H1 (cell line): ENCODE results near the gene FAM241A. TPM values are rescaled to one million over a fixed set of nuclear protein-coding genes. Genes with fewer than 3 reads are reported as not detected.

ENCODE experiments used
- CTCF ChIA-PET: fragments of 300-600 bp; sonication (Branson Sonifier 250); formaldehyde crosslinking; loops from one replicate; lab custom pipeline; 2021; ENCODE audit not compliant: partially characterized antibody; lab: Charles Lee
- POLR2A ChIA-PET: fragments of 300-600 bp; sonication (Branson Sonifier 250); formaldehyde crosslinking; loops from one replicate; lab custom pipeline; 2021; ENCODE audit warnings: inconsistent platforms; ENCODE audit not compliant: partially characterized antibody; lab: Charles Lee
- DNase-seq, 2 experiments: peaks; one replicate each; pipeline versions ENCODE4 v3.0.0 to v3.0.0-alpha.2; 2010 to 2022; ENCODE audit warnings: low spot score in 2 of 2, low read depth in 1 of 2, mixed read lengths in 1 of 2
- FAIRE-seq: peaks from 2 replicates; lab custom pipeline; 2011; peaks lifted over from hg19 to GRCh38; lab: Jason Lieb, UNC
- H2AFZ ChIP-seq: 2 replicates; pipeline ENCODE4 v1.8.1; 2012; ENCODE audit warnings: low read length, inconsistent platforms
- H2AK5ac ChIP-seq: 2 replicates; pipeline ENCODE4 v1.6.1; 2013; ENCODE audit warnings: low read depth, low read length
- H2BK120ac ChIP-seq: replicated peaks from 2 replicates; pipeline ENCODE3; 2013; ENCODE audit warnings: low read depth, low read length, inconsistent platforms
- H2BK12ac ChIP-seq: 2 replicates; pipeline ENCODE4 v1.6.1; 2013; ENCODE audit warnings: low read depth, low read length
- H2BK15ac ChIP-seq: 2 replicates; pipeline ENCODE4 v1.6.1; 2013; ENCODE audit warnings: low read length
- H2BK20ac ChIP-seq: 2 replicates; pipeline ENCODE4 v1.6.1; 2013; ENCODE audit warnings: low read length
- H2BK5ac ChIP-seq: 2 replicates; pipeline ENCODE4 v1.6.1; 2013; ENCODE audit warnings: low read depth, low read length
- H3K14ac ChIP-seq: 2 replicates; pipeline ENCODE4 v1.6.1; 2013; ENCODE audit warnings: inconsistent platforms; ENCODE audit not compliant: insufficient read length
- H3K18ac ChIP-seq: 2 replicates; pipeline ENCODE4 v1.6.1; 2013; ENCODE audit warnings: low read length; ENCODE audit errors: extremely low read depth
- H3K23ac ChIP-seq: 2 replicates; pipeline ENCODE4 v1.6.1; 2013; ENCODE audit warnings: inconsistent platforms; ENCODE audit not compliant: insufficient read length
- H3K23me2 ChIP-seq: 2 replicates; pipeline ENCODE4 v1.6.1; 2013; ENCODE audit warnings: low read depth, low read length
- H3K27ac ChIP-seq: 2 replicates; pipeline ENCODE4 v1.6.1; 2011; ENCODE audit warnings: low read depth, low read length, inconsistent platforms
- H3K27me3 ChIP-seq, 4 experiments: replicated peaks in 1 of 4; 1 replicate in 1 of 4; 2 replicates in 3 of 4; pipeline versions ENCODE4 v1.6.1 to v1.8.1; 2011 to 2013; ENCODE audit warnings: low read length in 3 of 4, mild to moderate bottlenecking in 3 of 4, inconsistent platforms in 2 of 4, mixed read lengths in 2 of 4, moderate library complexity in 1 of 4; ENCODE audit not compliant: control insufficient read depth in 3 of 4, insufficient read depth in 3 of 4; ENCODE audit errors: extremely low read depth in 1 of 4
- H3K36me3 ChIP-seq, 4 experiments: 2 replicates each; pipeline versions ENCODE4 v1.6.1 to v1.8.1; 2011 to 2013; ENCODE audit warnings: mild to moderate bottlenecking in 4 of 4, low read length in 3 of 4, moderate library complexity in 2 of 4, control low read depth in 1 of 4, inconsistent platforms in 1 of 4; ENCODE audit not compliant: insufficient read depth in 4 of 4, control insufficient read depth in 2 of 4
- H3K4ac ChIP-seq: replicated peaks from 2 replicates; pipeline ENCODE3; 2013; ENCODE audit warnings: low read length, low read depth, mixed read lengths, inconsistent platforms; ENCODE audit not compliant: insufficient read length
- H3K4me1 ChIP-seq, 4 experiments: replicated peaks in 1 of 4; 1 replicate in 1 of 4; 2 replicates in 3 of 4; pipeline versions ENCODE4 v1.6.1 to v1.8.1; 2011 to 2013; ENCODE audit warnings: low read length in 3 of 4, inconsistent platforms in 2 of 4, mixed read lengths in 1 of 4; ENCODE audit not compliant: insufficient read depth in 4 of 4, control insufficient read depth in 3 of 4
- H3K4me2 ChIP-seq, 2 experiments: 2 replicates each; pipeline versions ENCODE4 v1.6.1 to v1.8.1; 2011 to 2013; ENCODE audit warnings: low read depth in 2 of 2, low read length in 2 of 2, control low read depth in 1 of 2, inconsistent platforms in 1 of 2, mild to moderate bottlenecking in 1 of 2; ENCODE audit not compliant: insufficient read depth in 1 of 2
- H3K4me3 ChIP-seq, 4 experiments: fragments of 200-600, 300-600 bp in 1 of 4; sonication (generic), shearing (Covaris generic), sonication (Bioruptor Twin) in 1 of 4; 2 replicates each; pipeline versions ENCODE4 v1.5.1 to v1.8.1; 2011 to 2016; ENCODE audit warnings: low read length in 4 of 4, low read depth in 3 of 4, control low read depth in 2 of 4, inconsistent platforms in 2 of 4, mild to moderate bottlenecking in 2 of 4, mixed read lengths in 1 of 4, moderate library complexity in 1 of 4; ENCODE audit not compliant: insufficient read depth in 2 of 4; ENCODE audit errors: extremely low read depth in 1 of 4
- H3K56ac ChIP-seq: replicated peaks from 2 replicates; pipeline ENCODE3; 2013; ENCODE audit warnings: low read depth, mild to moderate bottlenecking, mixed read lengths, low read length, inconsistent platforms; ENCODE audit not compliant: insufficient read length
- H3K79me1 ChIP-seq: 2 replicates; pipeline ENCODE4 v1.6.1; 2013; ENCODE audit warnings: low read depth, low read length, control low read depth
- H3K79me2 ChIP-seq, 2 experiments: 2 replicates each; pipeline versions ENCODE4 v1.6.1 to v1.8.1; 2012 to 2013; ENCODE audit warnings: low read length in 2 of 2, mild to moderate bottlenecking in 2 of 2, inconsistent platforms in 1 of 2; ENCODE audit not compliant: insufficient read depth in 2 of 2, control insufficient read depth in 1 of 2
- H3K9ac ChIP-seq, 4 experiments: replicated peaks in 1 of 4; 1 replicate in 1 of 4; 2 replicates in 3 of 4; pipeline versions ENCODE4 v1.6.1 to v1.8.1; 2011 to 2013; ENCODE audit warnings: low read depth in 3 of 4, low read length in 3 of 4, control low read depth in 2 of 4, mild to moderate bottlenecking in 2 of 4, moderate library complexity in 2 of 4, inconsistent platforms in 1 of 4; ENCODE audit errors: extremely low read depth in 1 of 4
- H3K9me3 ChIP-seq, 2 experiments: 2 replicates each; pipeline versions ENCODE4 v1.6.1 to v1.8.1; 2012 to 2013; ENCODE audit warnings: mild to moderate bottlenecking in 2 of 2, moderate library complexity in 2 of 2, control low read depth in 1 of 2, inconsistent platforms in 1 of 2, low read depth in 1 of 2, low read length in 1 of 2, mixed read lengths in 1 of 2; ENCODE audit not compliant: insufficient read depth in 2 of 2
- H4K20me1 ChIP-seq, 2 experiments: replicated peaks in 1 of 2; 2 replicates each; pipeline versions ENCODE3 to v1.8.1; 2011 to 2013; ENCODE audit warnings: inconsistent platforms in 2 of 2, low read length in 2 of 2, mild to moderate bottlenecking in 1 of 2; ENCODE audit not compliant: insufficient read depth in 2 of 2, control insufficient read depth in 1 of 2
- H4K5ac ChIP-seq: 2 replicates; pipeline ENCODE4 v1.6.1; 2013; ENCODE audit warnings: low read length, low read depth, mixed read lengths, inconsistent platforms; ENCODE audit not compliant: insufficient read length
- H4K8ac ChIP-seq: 2 replicates; pipeline ENCODE4 v1.8.0; 2013; ENCODE audit warnings: mild to moderate bottlenecking, moderate library complexity, low read length, inconsistent platforms; ENCODE audit not compliant: insufficient read depth; ENCODE audit errors: extremely low read depth
- H4K91ac ChIP-seq: replicated peaks from 2 replicates; pipeline ENCODE3; 2013; ENCODE audit warnings: low read length, mixed read lengths, inconsistent platforms; ENCODE audit not compliant: insufficient read length
- CBX5 ChIP-seq: fragments of 300-800, 300-1000 bp; sonication (generic); IDR thresholded peaks from 2 replicates; pipeline ENCODE4 v1.7.1; 2016; ENCODE audit warnings: antibody characterized with exemption, low read length, low read depth
- CEBPB ChIP-seq: IDR thresholded peaks from 2 replicates; pipeline ENCODE4 v1.6.1; 2012; ENCODE audit warnings: low read depth, low read length
- EGR1 ChIP-seq: IDR thresholded peaks from 2 replicates; pipeline ENCODE4 v1.6.1; 2011; ENCODE audit warnings: low read depth, low read length, borderline replicate concordance
- JUND ChIP-seq: IDR thresholded peaks from 2 replicates; pipeline ENCODE4 v1.6.1; 2011; ENCODE audit warnings: mild to moderate bottlenecking, improper control_type of control experiment, low read length
- WGBS, 2 experiments: shearing (Covaris generic) in 1 of 2; methylation state at CpG; one replicate each; pipeline versions ENCODE4 v1.1.6 to v1.1.7; 2013 to 2015; ENCODE audit warnings: low lambda C conversion rate in 2 of 2, mixed read lengths in 2 of 2, inconsistent platforms in 1 of 2, low coverage in 1 of 2, missing lambda C conversion rate in 1 of 2; ENCODE audit not compliant: insufficient replicate concordance in 2 of 2, insufficient coverage in 1 of 2, insufficient read length in 1 of 2; ENCODE audit errors: extremely low coverage in 1 of 2, missing lambda C conversion rate in 1 of 2; 5-methylcytosine and 5-hydroxymethylcytosine counted together
- polyA plus RNA-seq, 7 experiments: library from polyadenylated mRNA; depleted of rRNA in 3 of 7; stranded (reverse) in 5 of 7; unstranded in 2 of 7; fragments of >200 nt in 5 of 7; fragments of 200-250 nt in 2 of 7; gene quantifications; 1 replicate in 5 of 7; 2 replicates in 1 of 7; 4 replicates in 1 of 7; pipeline versions ENCODE4 v1.2.1 to v1.2.3, GENCODE V29; 2011 to 2013; ENCODE audit warnings: missing spikeins in 2 of 7, mixed read lengths in 2 of 7
- total RNA-seq: library from RNA; stranded (reverse); fragmentation: NEBNext Ultra II Directional; extraction: Animal tissue kit (Norgen Biotek cat#: 25700); gene quantifications from 2 replicates; pipeline ENCODE4 v1.2.1, GENCODE V29; 2021
- TF ChIP-seq, protein P1 (sequence below): IDR thresholded peaks from 2 replicates; pipeline ENCODE4 v1.6.1; 2012; ENCODE audit warnings: inconsistent platforms

The FAM241A gene
- total and polyA plus RNA-seq, 2 of the 8 experiments (the other 6 are each of a cell fraction or from before 2014, with no cell fraction given), result 0.20 to 0.73 TPM

DNA sequence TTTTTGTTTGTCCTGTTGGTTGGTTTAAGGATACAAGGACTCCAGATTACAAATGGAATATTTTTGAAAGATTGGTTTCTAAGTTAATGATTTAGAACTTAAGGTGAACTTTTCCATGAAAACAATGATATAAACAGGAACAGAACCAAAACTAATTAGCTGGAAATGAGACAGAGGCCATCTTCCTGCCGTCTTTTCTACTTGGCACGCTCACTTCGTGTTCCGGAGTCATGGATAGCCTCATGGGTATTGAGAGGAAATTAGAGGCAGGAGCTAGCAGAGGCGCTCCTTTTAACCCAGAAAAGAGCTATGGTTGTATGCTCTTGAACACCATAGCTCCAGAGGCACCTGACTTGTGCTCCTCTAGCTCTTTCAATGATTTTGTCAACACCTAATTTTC lies 2.4 kb downstream of the FAM241A start:
- Histone ChIP-seq H3K14ac (no peak overlapping the region), H3K56ac (no peak overlapping the region), H2BK20ac (no peak overlapping the region), H2BK12ac (no peak overlapping the region), H3K79me2 (no peaks in the 10 kb centered on the region), H4K5ac (no peak overlapping the region), H3K4ac (no peak overlapping the region), H3K79me1 (no peaks in the 10 kb centered on the region), H3K27ac (no peak overlapping the region), H3K9ac (no peak overlapping the region), H3K36me3 (no peaks in the 10 kb centered on the region), H4K91ac (no peak overlapping the region), H3K4me3 (no peak overlapping the region), H3K9me3 (no peaks in the 10 kb centered on the region), H3K4me1 (peaks cover 0 to 3% (median 0%) of the 10 kb centered on the region in 4 experiments; a peak in 1 of 7 replicates), H3K27me3 (peaks cover 0 to 8% (median under 1%) of the 10 kb centered on the region in 4 experiments; a peak in 4 of 7 replicates), H2BK15ac (no peak overlapping the region), H3K4me2 (no peak overlapping the region), H2BK120ac (no peak overlapping the region), H4K20me1 (peaks cover 0 to 1% of the 10 kb centered on the region in 2 experiments), H2AFZ (no peak overlapping the region), H3K23ac (no peak overlapping the region), H2BK5ac (no peak overlapping the region), H2AK5ac (no peak overlapping the region), H3K23me2 (peaks cover 7% of the 10 kb centered on the region), H4K8ac (no peak overlapping the region), H3K18ac (no peak overlapping the region)
- DNase-seq, result no peak
- FAIRE-seq, result no peak
- ChIA-PET POLR2A (no interaction called here), CTCF (interaction anchor here (1.0 to 3.2 kb wide), 5 partner anchors 43 to 88 kb away, joined by 3 to 13 read pairs (median 4); no protein-coding TSS in a partner anchor)
- TF ChIP-seq EGR1, result no peak
- no peak for TF ChIP-seq CBX5
- TF ChIP-seq CEBPB, result no peak
- TF ChIP-seq JUND, result no peak
- TF ChIP-seq, protein P1, sequence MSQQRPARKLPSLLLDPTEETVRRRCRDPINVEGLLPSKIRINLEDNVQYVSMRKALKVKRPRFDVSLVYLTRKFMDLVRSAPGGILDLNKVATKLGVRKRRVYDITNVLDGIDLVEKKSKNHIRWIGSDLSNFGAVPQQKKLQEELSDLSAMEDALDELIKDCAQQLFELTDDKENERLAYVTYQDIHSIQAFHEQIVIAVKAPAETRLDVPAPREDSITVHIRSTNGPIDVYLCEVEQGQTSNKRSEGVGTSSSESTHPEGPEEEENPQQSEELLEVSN, result no peak
- 81% methylated on average over 5 of the region's 5 CpGs; no CpG with 5 or more reads in 1 of the 2 experiments for WGBS, 2 experiments
